ENCODE data around the gene ANO5.

GRCh38 chr11:22275600-22275999, 82.7 kb downstream of the ANO5 start:
- TF ChIP-seq CTCF (conservative IDR thresholded peaks at IDR 0.05; ENCODE audit: low read length) (no peak), EZH2phosphoT487 (IDR thresholded peaks at IDR 0.05; ENCODE audit: borderline replicate concordance, low read depth, low read length) (no peak)

Data from OCI-LY7 (cell line).